Bone marrow (tissue), 2 donors: Measurements from ENCODE around the gene ANKRD33B.
"Not testable (repeated sequence)": the region's sequence is repeated elsewhere in the genome, so short reads cannot be mapped to it uniquely, and the experiment has no call there.

ENCODE experiments used
- DNase-seq, 2 donors: peaks; one replicate each; lab custom pipeline; 2025; lab: John Stamatoyannopoulos, UW

ANKRD33B gene

GRCh38 chr5:10621832-10622231, 58.0 kb downstream of the ANKRD33B start:
- no peak for DNase-seq

GRCh38 chr5:10622810-10623209, 58.9 kb downstream of the ANKRD33B start:
- no peak for DNase-seq

- no peak for DNase-seq
Measured at GRCh38 chr5:10623305-10623910, 59.5 kb downstream of the ANKRD33B start.

- no peak for DNase-seq
Measured at GRCh38 chr5:10624206-10624605, 60.3 kb downstream of the ANKRD33B start.

- DNase-seq: no peak
Measured at GRCh38 chr5:10624679-10625078, 60.8 kb downstream of the ANKRD33B start.

GRCh38 chr5:10625700-10626472, 62.0 kb downstream of the ANKRD33B start:
- no peak for DNase-seq

- DNase-seq: no peak
Measured at GRCh38 chr5:10626473-10627013, 62.7 kb downstream of the ANKRD33B start.

- DNase-seq: no peak
Measured at GRCh38 chr5:10627160-10627701, 63.4 kb downstream of the ANKRD33B start.

GRCh38 chr5:10628601-10629000, 64.7 kb downstream of the ANKRD33B start:
- DNase-seq: no peak

- no peak for DNase-seq
Measured at GRCh38 chr5:10629682-10630081, 65.8 kb downstream of the ANKRD33B start.

- no peak for DNase-seq
Measured at GRCh38 chr5:10630126-10630525, 66.3 kb downstream of the ANKRD33B start.

GRCh38 chr5:10630744-10631143, 66.9 kb downstream of the ANKRD33B start:
- DNase-seq: not testable (repeated sequence)

- DNase-seq: no peak
Measured at GRCh38 chr5:10631316-10631996, 67.6 kb downstream of the ANKRD33B start.

- peak in 1 of 2 donors; percentile 84 for DNase-seq
Measured at GRCh38 chr5:10632110-10632761, 68.4 kb downstream of the ANKRD33B start.

GRCh38 chr5:10633271-10634049, 69.6 kb downstream of the ANKRD33B start:
- no peak for DNase-seq

GRCh38 chr5:10634050-10634449, 70.2 kb downstream of the ANKRD33B start:
- no peak for DNase-seq

GRCh38 chr5:10634562-10634961, 70.7 kb downstream of the ANKRD33B start:
- DNase-seq: no peak

GRCh38 chr5:10635257-10635866, 71.5 kb downstream of the ANKRD33B start:
- DNase-seq: peak; percentile 57 to 87

GRCh38 chr5:10635867-10636350, 72.0 kb downstream of the ANKRD33B start:
- DNase-seq: no peak

- DNase-seq: no peak
Measured at GRCh38 chr5:10636363-10637142, 72.7 kb downstream of the ANKRD33B start.
